GM18526 (cell line): ENCODE measurements around the gene C4orf50.

Experiments
- POLR2A ChIP-seq: IDR thresholded peaks from 3 replicates; pipeline ENCODE4 v1.6.1; 2011; ENCODE audit not compliant: insufficient read length; ENCODE audit errors: extremely low read depth

Gene C4orf50

GRCh38 chr4:6028168-6028567 lies 9.9 kb upstream of the C4orf50 start:
- TF ChIP-seq POLR2A: no peak

- TF ChIP-seq POLR2A: no peak
Measured at GRCh38 chr4:6027392-6027791, 9.2 kb upstream of the C4orf50 start.

- no peak for TF ChIP-seq POLR2A
Measured at GRCh38 chr4:6024313-6024960, 6.2 kb upstream of the C4orf50 start.

- TF ChIP-seq POLR2A: no peak
Measured at GRCh38 chr4:6023731-6024130, 5.5 kb upstream of the C4orf50 start.

- TF ChIP-seq POLR2A: no peak
Measured at GRCh38 chr4:6022607-6023288, 4.5 kb upstream of the C4orf50 start.

GRCh38 chr4:6021831-6022606 lies 3.8 kb upstream of the C4orf50 start:
- TF ChIP-seq POLR2A: no peak

GRCh38 chr4:6020613-6021012 lies 2.4 kb upstream of the C4orf50 start:
- TF ChIP-seq POLR2A: no peak

- no peak for TF ChIP-seq POLR2A
Measured at GRCh38 chr4:6019316-6020263, 1.4 kb upstream of the C4orf50 start.

GRCh38 chr4:6017800-6018199 lies 431 bp downstream of the C4orf50 start:
- no peak for TF ChIP-seq POLR2A

GRCh38 chr4:6017030-6017429 lies 1.2 kb downstream of the C4orf50 start:
- TF ChIP-seq POLR2A: no peak

GRCh38 chr4:6013564-6013963 lies 4.7 kb downstream of the C4orf50 start:
- TF ChIP-seq POLR2A: no peak

GRCh38 chr4:6012200-6012599 lies 6.0 kb downstream of the C4orf50 start:
- no peak for TF ChIP-seq POLR2A

- TF ChIP-seq POLR2A: no peak
Measured at GRCh38 chr4:6011686-6012085, 6.5 kb downstream of the C4orf50 start.

- no peak for TF ChIP-seq POLR2A
Measured at GRCh38 chr4:6011271-6011671, 7.0 kb downstream of the C4orf50 start.

GRCh38 chr4:6010789-6011188 lies 7.4 kb downstream of the C4orf50 start:
- no peak for TF ChIP-seq POLR2A
